ENCODE measurements around the gene SPOUT1. TPM values are rescaled to one million over a fixed set of nuclear protein-coding genes. Genes with fewer than 3 reads are reported as not detected.

SPOUT1 gene
- total RNA-seq, 1 donor from 2014 or later, result 19.5 TPM

DNA sequence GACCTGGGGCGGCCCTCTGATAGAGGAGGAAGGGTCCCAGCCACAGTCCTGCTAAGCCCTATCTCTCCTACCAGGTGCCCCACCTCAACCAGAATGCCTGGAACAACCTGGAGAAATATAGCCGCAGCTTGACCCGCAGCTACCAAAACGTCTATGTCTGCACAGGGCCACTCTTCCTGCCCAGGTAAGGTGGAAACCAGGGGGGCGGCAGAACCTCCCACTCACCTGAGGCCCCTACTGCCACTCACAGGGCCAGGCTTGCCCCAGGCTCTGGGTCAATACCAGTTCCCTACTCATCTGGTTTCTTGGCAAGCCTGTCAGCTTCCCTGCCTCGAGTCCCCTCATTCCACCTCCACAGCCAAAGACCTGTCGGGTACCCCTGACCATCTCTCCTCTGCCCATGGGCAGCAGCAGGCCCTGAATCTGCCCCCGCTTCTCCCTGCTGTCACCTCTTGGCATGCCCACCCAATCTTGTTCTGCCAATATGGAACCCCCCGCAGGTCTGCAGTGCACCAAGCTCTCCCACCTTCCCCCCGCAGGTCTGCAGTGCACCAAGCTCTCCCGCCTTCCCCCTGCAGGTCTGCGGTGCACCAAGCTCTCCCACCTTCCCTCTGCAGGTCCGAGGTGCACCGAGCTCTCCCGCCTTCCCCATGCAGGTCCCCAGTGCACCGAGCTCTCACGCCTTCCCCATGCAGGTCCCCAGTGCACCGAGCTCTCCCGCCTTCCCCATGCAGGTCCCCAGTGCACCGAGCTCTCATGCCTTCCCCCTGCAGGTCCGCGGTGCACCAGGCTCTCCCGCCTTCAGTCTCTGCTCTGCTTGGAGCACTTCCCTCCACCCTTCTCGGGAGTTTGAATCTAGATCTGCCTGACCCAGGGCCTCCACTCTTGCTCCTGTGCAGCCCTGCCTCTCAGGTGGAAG is 8.7 kb downstream of the SPOUT1 start:
- H3K79me2 ChIP-seq (ENCODE audit: insufficient read depth, low read length), result peaks cover 3% of the 10 kb centered on the region
- no peak overlapping the region for H2AFZ ChIP-seq (ENCODE audit: low read depth, low read length)
- peak overlapping the region; percentile 58 for H3K27ac Mint-ChIP-seq (ENCODE audit: unreplicated experiment)
- FAIRE-seq (no peak), DNase-seq (ENCODE audit: low read depth) (no peak)
- no peaks in the 10 kb centered on the region for H3K27me3 Mint-ChIP-seq (ENCODE audit: low read depth, unreplicated experiment)
- no peak overlapping the region for H3K9ac ChIP-seq (ENCODE audit: low read length)
- no peaks in the 10 kb centered on the region for H3K27me3 ChIP-seq (ENCODE audit: insufficient read depth, low read length)
- peak overlapping the region; percentile 54 for H3K4me3 Mint-ChIP-seq (ENCODE audit: unreplicated experiment)
- peaks cover 4% of the 10 kb centered on the region for H3K36me3 Mint-ChIP-seq (ENCODE audit: low read depth, unreplicated experiment)
- peaks cover 30% of the 10 kb centered on the region for H4K20me1 ChIP-seq (ENCODE audit: insufficient read depth, low read length)
- peaks cover 2% of the 10 kb centered on the region for H3K4me1 Mint-ChIP-seq (ENCODE audit: low read depth, unreplicated experiment)
- H3K4me2 ChIP-seq (ENCODE audit: low read length), result no peak overlapping the region
- peaks cover 8% of the 10 kb centered on the region for H3K4me1 ChIP-seq (ENCODE audit: insufficient read depth, low read length)
- no peaks in the 10 kb centered on the region for H3K9me3 ChIP-seq (ENCODE audit: insufficient read depth, low read depth, low read length)
- H3K9me3 Mint-ChIP-seq (ENCODE audit: unreplicated experiment), result no peaks in the 10 kb centered on the region
- TF ChIP-seq, protein P1, sequence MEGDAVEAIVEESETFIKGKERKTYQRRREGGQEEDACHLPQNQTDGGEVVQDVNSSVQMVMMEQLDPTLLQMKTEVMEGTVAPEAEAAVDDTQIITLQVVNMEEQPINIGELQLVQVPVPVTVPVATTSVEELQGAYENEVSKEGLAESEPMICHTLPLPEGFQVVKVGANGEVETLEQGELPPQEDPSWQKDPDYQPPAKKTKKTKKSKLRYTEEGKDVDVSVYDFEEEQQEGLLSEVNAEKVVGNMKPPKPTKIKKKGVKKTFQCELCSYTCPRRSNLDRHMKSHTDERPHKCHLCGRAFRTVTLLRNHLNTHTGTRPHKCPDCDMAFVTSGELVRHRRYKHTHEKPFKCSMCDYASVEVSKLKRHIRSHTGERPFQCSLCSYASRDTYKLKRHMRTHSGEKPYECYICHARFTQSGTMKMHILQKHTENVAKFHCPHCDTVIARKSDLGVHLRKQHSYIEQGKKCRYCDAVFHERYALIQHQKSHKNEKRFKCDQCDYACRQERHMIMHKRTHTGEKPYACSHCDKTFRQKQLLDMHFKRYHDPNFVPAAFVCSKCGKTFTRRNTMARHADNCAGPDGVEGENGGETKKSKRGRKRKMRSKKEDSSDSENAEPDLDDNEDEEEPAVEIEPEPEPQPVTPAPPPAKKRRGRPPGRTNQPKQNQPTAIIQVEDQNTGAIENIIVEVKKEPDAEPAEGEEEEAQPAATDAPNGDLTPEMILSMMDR (IDR thresholded peaks at IDR 0.05; ENCODE audit: insufficient read depth, low read depth, low read length), result no peak
- TF ChIP-seq EZH2 (IDR thresholded peaks at IDR 0.05; ENCODE audit: insufficient read depth, low read length), result no peak
- H3K36me3 ChIP-seq (ENCODE audit: insufficient read depth, low read length), result peaks cover 9% of the 10 kb centered on the region
- no peak overlapping the region for H3K27ac ChIP-seq (ENCODE audit: low read depth, low read length)
- H3K4me3 ChIP-seq (ENCODE audit: insufficient read depth, low read depth, low read length), result no peak overlapping the region

DNA sequence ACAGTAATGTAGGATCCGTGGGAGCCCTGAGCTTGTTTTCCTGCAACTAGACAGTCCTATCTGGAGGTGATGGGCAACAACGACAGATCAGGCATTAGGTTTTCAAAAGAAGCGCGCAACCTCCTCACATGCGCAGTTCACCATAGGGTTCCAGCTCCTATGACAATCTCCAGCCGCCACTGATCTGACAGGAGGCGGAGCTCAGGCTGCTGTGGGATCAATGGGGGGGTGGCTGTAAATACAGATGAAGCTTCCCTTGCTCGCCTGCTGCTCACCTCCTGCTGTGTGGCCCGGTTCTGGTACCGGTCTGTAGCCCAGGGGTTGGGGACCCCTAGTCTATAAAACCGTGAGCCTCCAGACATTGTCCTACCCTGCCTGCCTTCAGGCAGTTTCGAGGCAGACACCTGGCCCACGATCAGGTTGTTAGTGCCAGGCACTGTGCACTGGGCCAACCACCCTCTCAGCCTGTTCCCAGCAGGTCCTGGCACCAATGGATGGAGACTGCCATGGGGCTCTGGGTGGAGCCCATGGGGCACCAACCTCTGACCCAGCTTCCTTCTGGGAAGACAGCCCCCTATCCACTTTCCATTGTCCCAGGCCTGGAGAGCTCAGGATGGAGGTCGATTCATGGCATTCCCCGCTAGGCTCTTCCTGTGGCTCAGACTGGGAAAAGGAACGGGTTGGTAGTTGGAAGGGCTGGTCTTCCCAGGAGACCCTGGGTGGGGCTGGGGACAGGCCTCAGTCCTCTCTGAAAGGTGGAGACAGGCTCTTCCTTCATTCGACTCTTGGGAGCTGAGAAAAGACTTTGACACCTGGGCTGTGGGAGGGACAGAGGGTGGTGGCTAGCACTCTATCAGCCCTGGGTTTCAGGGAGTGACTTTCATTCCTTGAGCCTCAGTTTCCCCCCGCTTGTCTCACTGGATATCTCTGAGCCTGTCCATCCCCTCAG is 9.6 kb downstream of the SPOUT1 start:
- Histone ChIP-seq H2AFZ (ENCODE audit: low read depth, low read length) (no peak overlapping the region), H3K4me2 (ENCODE audit: low read length) (peak overlapping the region; percentile 40), H3K36me3 (ENCODE audit: insufficient read depth, low read length) (peaks cover 7% of the 10 kb centered on the region), H3K9ac (ENCODE audit: low read length) (no peak overlapping the region), H3K4me1 (ENCODE audit: insufficient read depth, low read length) (peaks cover 8% of the 10 kb centered on the region), H4K20me1 (ENCODE audit: insufficient read depth, low read length) (peaks cover 30% of the 10 kb centered on the region), H3K27ac (ENCODE audit: low read depth, low read length) (no peak overlapping the region), H3K4me3 (ENCODE audit: insufficient read depth, low read depth, low read length) (no peak overlapping the region), H3K27me3 (ENCODE audit: insufficient read depth, low read length) (no peaks in the 10 kb centered on the region), H3K9me3 (ENCODE audit: insufficient read depth, low read depth, low read length) (no peaks in the 10 kb centered on the region), H3K79me2 (ENCODE audit: insufficient read depth, low read length) (peaks cover 3% of the 10 kb centered on the region)
- Mint-ChIP-seq H3K4me3 (ENCODE audit: unreplicated experiment) (peak overlapping the region; percentile 89), H3K4me1 (ENCODE audit: low read depth, unreplicated experiment) (peaks cover 2% of the 10 kb centered on the region), H3K36me3 (ENCODE audit: low read depth, unreplicated experiment) (peaks cover 4% of the 10 kb centered on the region), H3K27me3 (ENCODE audit: low read depth, unreplicated experiment) (no peaks in the 10 kb centered on the region), H3K27ac (ENCODE audit: unreplicated experiment) (no peak overlapping the region), H3K9me3 (ENCODE audit: unreplicated experiment) (no peaks in the 10 kb centered on the region)
- FAIRE-seq (no peak), DNase-seq (ENCODE audit: low read depth) (no peak)
- TF ChIP-seq, protein P1 (IDR thresholded peaks at IDR 0.05; ENCODE audit: insufficient read depth, low read depth, low read length), result no peak
- no peak for TF ChIP-seq EZH2 (IDR thresholded peaks at IDR 0.05; ENCODE audit: insufficient read depth, low read length)

Measured in astrocyte (in vitro differentiated cells and primary cell).